H9 (cell line): ENCODE data around the gene NRDE2. TPM values are rescaled to one million over a fixed set of nuclear protein-coding genes. Genes with fewer than 3 reads are reported as not detected.

Experiments used
- DNase-seq: peaks from one replicate; pipeline ENCODE4 v3.0.0-alpha.2; 2017
- H2AFZ ChIP-seq: one replicate; pipeline ENCODE4 v1.6.1; 2013; ENCODE audit warnings: mild to moderate bottlenecking, low read length, control low read depth, moderate library complexity
- H2AK5ac ChIP-seq: 2 replicates; pipeline ENCODE4 v1.6.1; 2013; ENCODE audit warnings: low read length, control low read depth, mixed read lengths; ENCODE audit not compliant: insufficient read length
- H2BK120ac ChIP-seq: one replicate; pipeline ENCODE4 v1.6.1; 2013; ENCODE audit warnings: low read depth, mild to moderate bottlenecking, low read length, control low read depth, inconsistent platforms; ENCODE audit not compliant: poor library complexity, severe bottlenecking
- H2BK12ac ChIP-seq: 2 replicates; pipeline ENCODE4 v1.6.1; 2013; ENCODE audit warnings: low read length, control low read depth, mixed read lengths, low read depth; ENCODE audit not compliant: insufficient read length
- H2BK15ac ChIP-seq: 2 replicates; pipeline ENCODE4 v1.6.1; 2013; ENCODE audit warnings: low read depth, low read length, control low read depth
- H2BK20ac ChIP-seq: one replicate; pipeline ENCODE4 v1.6.1; 2013; ENCODE audit warnings: low read depth, mild to moderate bottlenecking, low read length, control low read depth, inconsistent platforms; ENCODE audit not compliant: poor library complexity, severe bottlenecking
- H2BK5ac ChIP-seq: 2 replicates; pipeline ENCODE4 v1.6.1; 2013; ENCODE audit warnings: low read length, control low read depth, mixed read lengths; ENCODE audit not compliant: insufficient read length
- H3K14ac ChIP-seq: 2 replicates; pipeline ENCODE4 v1.6.1; 2013; ENCODE audit warnings: low read length, control low read depth; ENCODE audit not compliant: insufficient read depth
- H3K18ac ChIP-seq: 2 replicates; pipeline ENCODE4 v1.6.1; 2013; ENCODE audit warnings: low read depth, mild to moderate bottlenecking, mixed read lengths, low read length, control low read depth; ENCODE audit not compliant: insufficient read length
- H3K23ac ChIP-seq: 2 replicates; pipeline ENCODE4 v1.6.1; 2013; ENCODE audit warnings: low read length, control low read depth, mixed read lengths, low read depth; ENCODE audit not compliant: insufficient read length
- H3K23me2 ChIP-seq: 2 replicates; pipeline ENCODE4 v1.6.1; 2013; ENCODE audit warnings: low read depth, mild to moderate bottlenecking, mixed read lengths, low read length, control low read depth; ENCODE audit not compliant: insufficient read length, poor library complexity, severe bottlenecking
- H3K27ac ChIP-seq: 2 replicates; pipeline ENCODE4 v1.5.1; 2013; ENCODE audit warnings: low read length, control low read depth, mixed read lengths, low read depth; ENCODE audit not compliant: insufficient read length
- H3K27me3 ChIP-seq: 2 replicates; pipeline ENCODE4 v1.6.1; 2013; ENCODE audit warnings: low read length, control low read depth, inconsistent platforms; ENCODE audit not compliant: insufficient read depth
- H3K4ac ChIP-seq: 2 replicates; pipeline ENCODE4 v1.6.1; 2013; ENCODE audit warnings: low read depth, mild to moderate bottlenecking, control low read depth, inconsistent platforms, low read length, moderate library complexity
- H3K4me1 ChIP-seq: 2 replicates; pipeline ENCODE4 v1.6.1; 2013; ENCODE audit warnings: low read length, control low read depth, inconsistent platforms; ENCODE audit not compliant: insufficient read depth
- H3K4me2 ChIP-seq: 2 replicates; pipeline ENCODE4 v1.6.1; 2013; ENCODE audit warnings: low read length, control low read depth, mixed read lengths; ENCODE audit not compliant: insufficient read length, insufficient read depth
- H3K56ac ChIP-seq: 2 replicates; pipeline ENCODE4 v1.6.1; 2013; ENCODE audit warnings: low read depth, mild to moderate bottlenecking, mixed read lengths, low read length, control low read depth; ENCODE audit not compliant: insufficient read length
- H3K79me1 ChIP-seq: 2 replicates; pipeline ENCODE4 v1.6.1; 2013; ENCODE audit warnings: low read depth, mild to moderate bottlenecking, moderate library complexity, low read length, control low read depth, inconsistent platforms; ENCODE audit not compliant: insufficient read depth, poor library complexity, severe bottlenecking
- H3K79me2 ChIP-seq: 2 replicates; pipeline ENCODE4 v1.6.1; 2013; ENCODE audit warnings: low read length, control low read depth, inconsistent platforms; ENCODE audit not compliant: insufficient read depth
- H3K9ac ChIP-seq: 2 replicates; pipeline ENCODE4 v1.6.1; 2013; ENCODE audit warnings: low read length, control low read depth, mixed read lengths; ENCODE audit not compliant: insufficient read length; ENCODE audit errors: extremely low read depth
- H3K9me3 ChIP-seq: one replicate; pipeline ENCODE4 v1.6.1; 2013; ENCODE audit warnings: low read depth, low read length, inconsistent platforms; ENCODE audit not compliant: control insufficient read depth
- H3T11ph ChIP-seq: one replicate; pipeline ENCODE4 v1.6.1; 2013; ENCODE audit warnings: mild to moderate bottlenecking, low read length, control low read depth, inconsistent platforms
- H4K20me1 ChIP-seq: one replicate; pipeline ENCODE4 v1.6.1; 2013; ENCODE audit not compliant: control insufficient read depth, insufficient read length, insufficient read depth
- H4K5ac ChIP-seq: 2 replicates; pipeline ENCODE4 v1.6.1; 2013; ENCODE audit warnings: low read depth, mild to moderate bottlenecking, mixed read lengths, low read length, control low read depth; ENCODE audit not compliant: insufficient read length
- H4K8ac ChIP-seq: replicated peaks from 2 replicates; pipeline ENCODE4 v1.6.1; 2013; ENCODE audit warnings: low read length, control low read depth, mixed read lengths, low read depth; ENCODE audit not compliant: insufficient read length
- H4K91ac ChIP-seq: 2 replicates; pipeline ENCODE4 v1.6.1; 2013; ENCODE audit warnings: low read depth, mild to moderate bottlenecking, moderate library complexity, mixed read lengths, low read length, control low read depth; ENCODE audit not compliant: insufficient read length
- H3K27ac Mint-ChIP-seq, 3 experiments: 2 replicates in 2 of 3; 3 replicates in 1 of 3; pipeline ENCODE4 v1.8.0; 2020 to 2021; ENCODE audit warnings: mixed read lengths in 3 of 3, mild to moderate bottlenecking in 1 of 3, moderate library complexity in 1 of 3
- H3K27me3 Mint-ChIP-seq: 2 replicates; pipeline ENCODE4 v1.8.0; 2021; ENCODE audit warnings: low read depth, mild to moderate bottlenecking, moderate library complexity, mixed read lengths
- H3K36me3 Mint-ChIP-seq, 3 experiments: 2 replicates in 2 of 3; 3 replicates in 1 of 3; pipeline ENCODE4 v1.8.0; 2020 to 2021; ENCODE audit warnings: low read depth in 3 of 3, mixed read lengths in 3 of 3; ENCODE audit not compliant: insufficient read depth in 1 of 3
- H3K4me1 Mint-ChIP-seq, 2 experiments: 2 replicates each; pipeline ENCODE4 v1.8.0; 2020; ENCODE audit warnings: mixed read lengths in 2 of 2
- H3K4me3 Mint-ChIP-seq, 2 experiments: 2 replicates in 1 of 2; 3 replicates in 1 of 2; pipeline ENCODE4 v1.8.0; 2020 to 2021; ENCODE audit warnings: mild to moderate bottlenecking in 2 of 2, mixed read lengths in 2 of 2, moderate library complexity in 1 of 2
- H3K9me3 Mint-ChIP-seq, 2 experiments: 2 replicates in 1 of 2; 3 replicates in 1 of 2; pipeline ENCODE4 v1.8.0; 2020; ENCODE audit warnings: mild to moderate bottlenecking in 2 of 2, mixed read lengths in 2 of 2, moderate library complexity in 1 of 2
- WGBS: extraction: QIAGEN DNeasy Blood & Tissue Kit; methylation state at CpG from one replicate; pipeline ENCODE4 v1.1.7; 2013; ENCODE audit warnings: missing lambda C conversion rate, low lambda C conversion rate, mixed read lengths; ENCODE audit not compliant: insufficient read length; ENCODE audit errors: extremely low coverage; 5-methylcytosine and 5-hydroxymethylcytosine counted together
- total RNA-seq: library from RNA; stranded (reverse); gene quantifications from 2 replicates; pipeline ENCODE4 v1.2.1, GENCODE V29; 2021
- TF ChIP-seq, protein P1 (sequence below): fragments of 200-600 bp; sonication (generic); conservative IDR thresholded peaks from 3 replicates; pipeline ENCODE4 v1.8.0; 2021; ENCODE audit warnings: antibody characterized with exemption, mild to moderate bottlenecking

Gene NRDE2
- total RNA-seq, 1 experiment from 2014 or later = 21.2 TPM

DNA sequence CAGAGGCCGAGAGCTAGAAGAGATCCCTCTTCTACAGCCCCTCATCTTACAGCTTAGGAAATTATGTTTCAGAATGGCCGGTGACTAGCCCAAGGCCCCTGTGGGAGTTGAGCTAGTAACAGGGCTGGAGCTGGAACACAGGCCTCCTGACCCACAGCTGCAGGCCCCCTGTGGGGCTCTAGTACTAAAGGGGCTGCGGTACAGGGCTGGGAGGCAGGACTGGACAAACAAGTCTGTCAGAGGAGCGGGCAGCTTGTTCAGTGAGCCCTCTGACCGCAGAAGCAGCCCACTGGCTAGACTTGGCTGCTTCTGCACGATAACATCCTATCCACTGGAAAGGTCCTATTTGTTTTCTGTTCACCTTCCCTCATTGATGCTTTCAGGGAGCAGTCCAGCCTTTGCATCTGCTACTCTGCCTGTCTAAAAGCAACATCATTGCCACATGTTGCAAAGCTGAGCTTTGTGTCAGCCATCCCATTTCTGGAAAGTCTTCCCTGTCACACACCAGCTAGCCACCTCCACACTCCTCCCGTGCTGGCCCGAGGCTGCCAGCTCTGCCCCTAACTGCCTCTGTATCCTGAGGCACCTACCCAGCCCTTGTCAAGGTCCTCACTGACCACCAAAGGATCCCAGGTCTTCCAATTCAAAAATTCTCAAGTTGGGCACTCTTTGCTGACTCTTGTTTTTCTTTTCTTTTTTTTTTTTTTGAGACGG lies 65.1 kb downstream of the NRDE2 start:
- peaks cover 31 to 84% (median 72%) of the 10 kb centered on the region in 3 experiments; a peak in 6 of 7 replicates for H3K36me3 Mint-ChIP-seq
- no peaks in the 10 kb centered on the region for H3K79me1 ChIP-seq

More for the DNA sequence above, 65.1 kb downstream of the NRDE2 start:
- H3K27me3 Mint-ChIP-seq = no peaks in the 10 kb centered on the region
- Histone ChIP-seq H3K4ac (no peak overlapping the region), H2BK12ac (no peak overlapping the region), H2BK120ac (no peak overlapping the region), H3K27me3 (no peaks in the 10 kb centered on the region), H4K8ac (no peak overlapping the region), H3K9me3 (no peaks in the 10 kb centered on the region), H2BK5ac (no peak overlapping the region), H3K14ac (no peak overlapping the region), H3K23me2 (no peaks in the 10 kb centered on the region), H3K56ac (no peak overlapping the region), H2BK15ac (no peak overlapping the region), H2AFZ (no peak overlapping the region), H3K18ac (no peak overlapping the region), H4K5ac (no peak overlapping the region), H3K27ac (no peak overlapping the region), H3K4me1 (no peaks in the 10 kb centered on the region), H4K20me1 (no peaks in the 10 kb centered on the region), H2AK5ac (no peak overlapping the region), H2BK20ac (no peak overlapping the region), H3T11ph (no peak overlapping the region), H3K23ac (no peak overlapping the region), H3K4me2 (no peak overlapping the region), H3K9ac (no peak overlapping the region), H3K79me2 (no peaks in the 10 kb centered on the region), H4K91ac (no peak overlapping the region)
- peak overlapping the region in 1 of 3 experiments; percentile 76; a peak in 1 of 7 replicates for H3K27ac Mint-ChIP-seq
- no peak for DNase-seq
- H3K4me1 Mint-ChIP-seq = no peaks in the 10 kb centered on the region
- no CpG with 5 or more reads among the region's 9 CpGs for WGBS
- TF ChIP-seq, protein P1, sequence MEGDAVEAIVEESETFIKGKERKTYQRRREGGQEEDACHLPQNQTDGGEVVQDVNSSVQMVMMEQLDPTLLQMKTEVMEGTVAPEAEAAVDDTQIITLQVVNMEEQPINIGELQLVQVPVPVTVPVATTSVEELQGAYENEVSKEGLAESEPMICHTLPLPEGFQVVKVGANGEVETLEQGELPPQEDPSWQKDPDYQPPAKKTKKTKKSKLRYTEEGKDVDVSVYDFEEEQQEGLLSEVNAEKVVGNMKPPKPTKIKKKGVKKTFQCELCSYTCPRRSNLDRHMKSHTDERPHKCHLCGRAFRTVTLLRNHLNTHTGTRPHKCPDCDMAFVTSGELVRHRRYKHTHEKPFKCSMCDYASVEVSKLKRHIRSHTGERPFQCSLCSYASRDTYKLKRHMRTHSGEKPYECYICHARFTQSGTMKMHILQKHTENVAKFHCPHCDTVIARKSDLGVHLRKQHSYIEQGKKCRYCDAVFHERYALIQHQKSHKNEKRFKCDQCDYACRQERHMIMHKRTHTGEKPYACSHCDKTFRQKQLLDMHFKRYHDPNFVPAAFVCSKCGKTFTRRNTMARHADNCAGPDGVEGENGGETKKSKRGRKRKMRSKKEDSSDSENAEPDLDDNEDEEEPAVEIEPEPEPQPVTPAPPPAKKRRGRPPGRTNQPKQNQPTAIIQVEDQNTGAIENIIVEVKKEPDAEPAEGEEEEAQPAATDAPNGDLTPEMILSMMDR = no peak
- H3K9me3 Mint-ChIP-seq = no peaks in the 10 kb centered on the region
- no peak overlapping the region for H3K4me3 Mint-ChIP-seq
